HG03565 (cell line): ENCODE data around the gene TC2N.
A peak's percentile ranks its signal among the peaks of the same experiment; 100 is the strongest.
"Not testable (repeated sequence)": the region's sequence is repeated elsewhere in the genome, so short reads cannot be mapped to it uniquely, and the experiment has no call there.

Experiments used
- ATAC-seq: cut with Tn5 transposase; IDR thresholded peaks from one replicate; pipeline ENCODE4 v1.9.1; 2021; ENCODE audit warnings: mild to moderate bottlenecking, moderate library complexity; ENCODE audit not compliant: unreplicated experiment

The TC2N gene

DNA sequence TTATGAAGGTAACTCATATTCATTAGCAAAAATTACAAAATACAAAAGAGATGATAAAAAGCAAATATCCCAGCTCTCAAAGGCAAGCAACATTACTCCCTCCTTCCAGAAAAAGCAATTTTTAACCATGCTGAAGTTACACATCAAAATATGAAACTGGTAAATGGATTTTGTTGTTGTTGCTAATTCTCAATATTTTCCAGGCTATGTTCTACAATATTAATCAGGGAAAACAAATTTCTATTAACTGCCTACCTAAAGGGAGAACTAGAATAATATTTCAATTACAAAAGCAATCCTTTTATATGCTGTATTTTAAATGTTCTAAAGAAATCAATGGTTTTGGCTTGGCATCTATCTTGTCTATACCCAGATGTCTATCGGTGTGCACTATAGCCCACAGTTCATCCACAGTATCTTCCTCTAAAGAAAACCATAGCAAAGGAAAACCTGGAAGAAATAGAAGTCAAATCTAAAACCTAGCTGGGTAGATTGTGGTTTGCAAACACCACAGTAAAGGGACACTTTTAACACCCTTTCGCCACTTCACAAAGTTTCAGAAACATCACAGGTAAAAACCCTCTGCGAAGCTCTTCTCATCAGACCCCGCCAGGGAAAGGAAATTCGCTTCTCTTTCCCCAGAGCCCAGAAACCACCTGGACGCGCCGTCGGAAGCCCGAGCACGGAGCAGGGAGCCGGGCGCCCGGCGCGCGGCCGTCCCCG is 32.0 kb downstream of the TC2N start:
- ATAC-seq = no peak

DNA sequence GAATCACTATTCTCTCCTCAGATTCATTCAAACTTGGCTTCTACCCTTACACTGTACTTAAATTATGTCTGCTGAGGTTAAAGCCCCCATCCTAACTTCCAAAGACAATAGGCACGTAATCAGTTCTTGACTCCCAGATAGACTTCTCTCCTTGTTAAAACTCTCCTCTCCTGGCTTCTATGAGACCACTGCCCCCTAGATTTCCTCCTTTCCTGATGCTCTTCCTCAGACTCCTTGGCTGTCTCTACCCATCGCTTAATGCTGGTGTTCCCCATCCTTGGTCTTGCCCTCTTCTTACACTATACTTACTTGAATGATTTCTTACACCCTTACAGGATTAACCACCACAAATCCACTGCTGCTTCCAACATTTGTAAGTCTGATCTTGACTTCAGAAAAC is 32.8 kb downstream of the TC2N start:
- ATAC-seq = no peak

DNA sequence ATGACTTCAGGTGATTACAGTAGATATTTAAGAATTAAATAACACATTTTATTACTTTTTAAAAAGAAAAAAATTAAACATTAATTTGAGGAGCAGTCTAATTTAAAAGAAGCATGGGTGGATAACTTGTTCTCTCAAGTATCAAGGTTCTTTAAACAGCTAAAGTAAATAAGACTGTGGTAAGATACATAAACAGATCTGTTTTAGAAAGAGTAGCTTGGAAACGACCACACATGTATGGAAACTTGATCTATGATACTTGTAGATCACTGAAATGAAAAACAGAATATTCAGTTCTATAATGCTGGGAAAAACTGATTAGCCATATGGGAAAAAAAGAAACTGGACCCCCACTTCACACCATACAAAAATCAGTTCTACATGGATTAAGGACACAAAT is 36.0 kb downstream of the TC2N start:
- no peak for ATAC-seq

DNA sequence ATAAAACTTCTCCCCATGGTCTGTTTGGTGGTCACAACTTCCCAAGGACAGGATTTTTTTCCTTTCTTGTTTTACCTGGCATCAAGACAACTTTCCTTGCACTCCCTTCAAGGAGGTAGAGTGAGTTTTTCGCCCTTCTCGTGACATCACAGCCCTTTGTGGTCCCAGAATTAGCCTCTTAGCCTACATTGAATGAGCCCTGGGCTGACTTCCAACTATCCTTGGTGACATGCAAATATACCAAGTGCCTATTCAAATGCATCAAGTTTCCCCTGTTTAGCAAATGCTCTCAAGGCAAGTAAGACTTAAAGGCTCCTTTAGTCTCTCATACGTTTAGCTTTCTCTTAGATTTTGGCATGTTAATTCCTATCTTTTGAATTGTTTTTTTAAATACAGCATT is 36.6 kb downstream of the TC2N start:
- peak; percentile 79 for ATAC-seq

DNA sequence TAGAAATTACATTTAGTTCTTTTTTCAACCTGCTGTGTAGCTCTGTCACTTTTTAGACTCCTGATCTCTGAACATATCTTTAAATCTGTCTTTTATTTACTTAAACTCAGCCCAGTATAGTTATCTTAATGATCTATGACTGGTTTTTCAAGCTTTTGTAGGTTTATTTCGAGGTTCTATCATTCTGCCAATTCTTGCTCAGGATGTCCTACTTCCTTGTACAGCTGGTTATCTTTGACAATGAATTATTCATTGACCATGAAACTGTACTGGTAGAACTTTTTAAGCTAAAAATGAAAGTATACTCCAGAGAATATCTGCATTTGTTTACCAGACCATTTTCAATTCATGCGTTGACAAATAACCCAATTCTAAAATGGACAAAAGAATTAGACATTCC is 37.8 kb downstream of the TC2N start:
- ATAC-seq = no peak

DNA sequence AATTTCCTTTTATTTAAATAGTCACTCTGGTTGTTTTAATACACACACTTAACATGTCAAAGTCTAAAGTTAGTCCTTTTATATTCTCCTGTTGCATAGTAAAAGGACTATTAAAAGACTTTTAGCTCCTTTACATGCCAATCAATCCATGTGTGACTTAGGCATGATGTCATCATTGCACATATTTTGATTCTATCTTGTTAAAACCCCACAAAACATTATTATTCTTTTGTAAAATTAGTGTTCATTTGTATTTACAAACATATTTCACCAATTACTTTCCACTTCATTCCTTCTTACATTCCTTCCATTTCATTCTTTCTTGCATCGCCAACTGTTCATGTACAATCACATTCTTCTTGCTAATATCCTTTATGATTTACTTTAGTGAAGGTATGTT is 39.6 kb downstream of the TC2N start:
- no peak for ATAC-seq

DNA sequence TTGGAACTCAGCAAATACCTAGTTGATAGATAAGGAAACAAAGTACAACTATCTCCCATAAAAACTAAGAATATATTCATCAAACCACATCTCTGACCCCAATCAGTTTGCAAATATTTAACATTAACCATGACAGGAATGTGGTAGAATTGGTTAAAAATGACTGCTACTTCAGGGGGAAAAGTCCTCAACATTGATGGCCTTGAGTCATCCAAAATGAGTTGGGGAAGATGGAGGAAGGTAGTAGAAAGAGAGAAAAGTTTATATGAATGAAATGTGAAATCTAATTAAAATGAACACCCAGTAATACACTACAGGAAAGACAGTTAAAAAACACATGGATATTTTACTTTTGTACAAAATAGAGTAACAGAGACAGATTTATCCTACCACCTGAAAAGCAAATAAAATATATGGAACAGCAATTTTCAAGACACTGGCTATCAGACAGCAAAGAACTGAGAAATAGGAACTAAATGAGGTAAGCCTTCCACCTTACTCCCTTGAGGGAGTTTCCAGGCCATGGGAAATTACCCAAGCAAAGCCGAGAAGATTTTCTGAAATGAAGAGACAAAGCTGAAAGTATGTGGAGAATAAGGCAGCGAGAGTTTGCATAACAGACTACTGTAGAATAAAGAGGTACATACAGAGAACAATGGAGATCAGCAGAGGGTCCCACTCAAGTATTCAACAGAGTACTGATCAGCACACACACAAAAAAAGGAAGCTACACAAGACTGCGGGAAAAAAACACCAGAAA is 49.6 kb downstream of the TC2N start:
- ATAC-seq = peak; percentile 54

DNA sequence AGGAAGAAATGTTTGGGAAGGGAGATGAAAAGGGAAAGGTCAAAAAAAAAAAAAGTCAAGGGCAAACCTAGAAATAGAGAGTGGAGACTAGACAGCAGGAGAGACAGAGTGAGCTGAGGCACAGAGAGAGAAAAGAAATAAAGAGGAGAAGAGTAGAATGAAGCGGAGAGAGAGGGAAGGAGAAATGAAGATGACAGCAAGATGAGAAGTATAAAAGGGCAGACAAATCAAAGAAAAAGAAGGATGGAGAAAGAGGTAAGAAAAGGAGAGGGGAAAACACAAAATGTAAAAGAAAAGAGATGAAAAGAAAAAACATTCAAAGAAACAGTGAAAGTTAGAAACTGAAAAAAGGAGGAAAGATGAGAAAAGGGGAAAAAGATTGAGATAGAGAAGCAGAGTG is 53.0 kb downstream of the TC2N start:
- no peak for ATAC-seq

DNA sequence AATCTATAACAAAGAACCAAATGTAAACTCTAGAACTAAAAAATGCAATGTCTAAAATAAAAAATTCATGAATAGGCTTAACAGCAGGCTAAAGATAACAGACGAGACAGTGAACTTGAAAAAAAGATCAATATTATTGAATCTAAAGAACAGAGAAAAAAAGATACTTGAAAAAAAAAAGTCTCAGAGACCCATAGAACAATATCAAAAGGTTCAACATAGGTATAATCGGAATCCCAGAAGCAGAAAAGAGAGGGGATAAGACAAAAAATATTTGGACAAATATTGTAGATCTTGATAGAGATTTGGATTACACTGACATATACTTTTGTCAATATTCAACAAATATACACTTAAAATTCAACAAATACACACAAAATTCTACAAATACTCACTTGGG is 56.6 kb downstream of the TC2N start:
- no peak for ATAC-seq

DNA sequence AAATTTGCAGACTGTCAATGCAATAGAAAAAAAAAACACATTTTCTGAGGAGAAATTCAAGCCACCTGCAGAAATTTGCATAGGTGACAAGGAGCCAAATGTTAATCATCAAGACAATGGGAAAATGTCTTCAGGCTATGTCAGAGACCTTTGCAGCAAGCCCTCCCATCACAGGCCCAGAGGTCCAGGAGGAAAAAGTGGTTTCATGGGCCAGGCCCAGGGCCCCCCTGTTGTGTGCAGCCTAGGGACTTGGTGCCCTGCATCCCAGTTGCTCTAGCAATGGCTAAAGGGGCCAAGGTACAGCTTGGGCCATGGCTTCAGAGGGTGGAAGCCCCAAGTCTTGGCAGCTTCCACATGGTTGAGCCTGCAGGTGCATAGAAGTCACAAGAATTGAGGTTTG is 60.6 kb downstream of the TC2N start:
- no peak for ATAC-seq

DNA sequence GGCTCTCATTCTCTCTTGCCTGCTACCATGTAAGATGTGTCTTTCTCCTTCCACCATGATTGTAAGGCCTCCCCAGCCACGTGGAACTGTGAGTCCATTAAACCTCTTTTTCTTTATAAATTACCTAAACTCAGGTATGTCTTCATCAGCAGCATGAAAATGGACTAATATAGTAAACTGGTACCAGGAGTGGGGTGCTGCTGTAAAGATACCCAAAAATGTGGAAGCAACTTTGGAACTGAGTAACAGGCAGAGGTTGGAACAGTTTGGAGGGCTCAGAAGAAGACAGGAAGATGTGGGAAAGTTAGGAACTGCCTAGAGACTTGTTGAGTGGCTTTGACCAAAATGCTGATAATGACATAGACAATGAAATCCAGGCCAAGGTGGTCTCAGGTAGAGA is 61.2 kb downstream of the TC2N start:
- not testable (repeated sequence) for ATAC-seq

DNA sequence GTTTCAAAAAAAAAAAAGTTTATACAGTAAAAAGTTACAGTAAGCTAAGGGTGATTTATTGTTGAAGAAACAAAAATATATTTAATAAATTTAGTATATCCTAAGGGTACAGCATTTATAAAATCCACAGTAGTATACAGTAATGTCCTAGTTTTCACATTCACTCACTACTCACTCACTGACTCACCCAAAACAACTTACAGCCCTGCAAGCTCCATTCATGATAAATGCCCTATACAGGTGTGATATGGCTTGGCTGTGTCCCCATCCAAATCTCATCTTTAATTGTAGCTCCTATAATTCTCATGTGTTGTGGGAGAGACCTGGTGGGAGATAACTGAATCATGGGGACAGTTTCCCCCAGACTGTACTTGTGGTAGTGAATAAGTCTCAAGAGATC is 61.7 kb downstream of the TC2N start:
- ATAC-seq = no peak

DNA sequence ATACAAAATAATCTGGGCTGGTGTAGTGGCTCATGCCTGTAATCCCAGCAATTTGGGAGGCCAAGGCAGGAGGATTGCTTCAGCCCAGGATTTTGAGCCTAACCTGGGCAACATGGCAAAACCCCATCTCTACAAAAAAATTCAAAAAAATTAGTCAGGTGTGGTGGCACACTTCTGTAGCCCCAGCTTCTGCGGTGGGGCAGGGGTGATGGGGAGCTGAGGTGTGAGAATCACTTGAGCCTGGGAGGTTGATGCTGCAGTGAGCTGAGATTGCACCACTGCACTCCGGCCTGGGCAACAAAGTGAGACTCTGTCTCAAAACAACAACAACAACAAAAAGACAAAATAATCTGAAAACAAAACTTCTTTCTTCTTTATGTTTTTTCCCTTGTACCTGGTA is 66.0 kb downstream of the TC2N start:
- ATAC-seq = no peak

DNA sequence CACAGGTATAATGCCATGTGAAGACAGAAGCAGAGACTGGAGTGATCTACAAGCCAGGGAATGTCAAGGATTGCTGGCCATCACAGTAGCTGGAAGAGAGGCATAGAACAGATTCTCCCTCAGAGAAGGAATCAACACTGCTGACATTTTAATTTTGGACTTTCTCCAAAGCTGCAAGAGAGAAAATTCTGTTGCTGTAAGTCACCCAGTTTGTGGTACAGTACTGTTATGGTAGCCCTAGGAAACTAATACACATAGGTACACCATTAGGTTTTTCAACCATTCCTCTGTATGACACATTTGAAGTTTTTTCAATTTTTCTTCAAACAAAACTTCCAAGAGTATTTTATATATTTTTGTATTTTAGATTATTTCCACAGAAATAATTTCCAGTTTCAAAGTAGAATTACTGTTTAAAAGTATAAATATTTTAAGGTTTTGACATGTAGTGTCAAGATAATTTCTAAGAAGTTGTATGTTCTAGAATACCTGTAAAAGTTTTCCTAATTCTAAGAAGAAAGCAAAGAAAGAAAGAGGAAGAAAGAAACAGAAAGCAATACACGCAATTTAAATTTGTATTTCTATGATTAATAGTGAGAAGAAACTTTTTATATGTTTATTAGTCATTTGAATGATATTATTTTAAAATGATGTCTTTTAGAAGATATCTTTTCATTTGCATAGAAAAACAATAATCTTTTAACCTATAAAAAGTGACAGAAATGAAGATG is 70.6 kb downstream of the TC2N start:
- ATAC-seq = no peak

DNA sequence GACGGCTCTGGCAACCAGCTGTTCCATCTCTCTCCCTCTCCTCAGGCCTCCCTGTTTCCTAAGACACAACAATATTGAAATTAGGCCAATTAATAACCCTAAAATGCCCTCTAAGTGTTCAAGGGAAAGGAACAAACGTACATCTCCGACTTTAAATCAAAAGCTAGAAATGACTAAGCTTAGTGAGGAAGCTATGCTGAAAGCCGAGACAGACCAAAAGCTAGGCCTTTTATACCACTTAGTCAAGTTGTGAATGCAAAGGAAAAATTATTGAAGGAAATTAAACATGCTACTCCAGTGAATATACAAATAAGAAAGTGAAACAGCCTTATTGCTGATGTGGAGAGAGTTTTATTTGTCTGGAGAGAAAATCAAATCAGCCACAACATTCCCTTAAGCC is 73.6 kb downstream of the TC2N start:
- ATAC-seq = no peak

DNA sequence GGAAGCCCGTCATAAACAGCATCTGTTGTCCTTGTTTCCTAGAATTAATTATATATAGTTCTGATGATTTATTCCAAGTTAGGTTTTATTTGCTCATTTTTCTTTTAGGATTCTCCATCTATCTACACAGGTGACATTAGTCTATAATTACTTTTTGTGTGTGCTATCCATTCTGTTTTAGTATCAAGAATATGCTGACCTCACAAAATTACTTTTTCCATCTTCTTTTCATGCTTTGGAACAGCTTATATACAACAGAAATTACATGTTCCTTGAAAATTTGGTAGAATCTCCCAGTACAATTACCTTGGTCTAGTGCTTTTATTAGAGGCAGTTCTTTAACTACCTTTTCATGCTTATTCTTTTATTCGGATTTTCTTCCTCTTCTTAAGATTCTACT is 81.1 kb downstream of the TC2N start:
- ATAC-seq = no peak

DNA sequence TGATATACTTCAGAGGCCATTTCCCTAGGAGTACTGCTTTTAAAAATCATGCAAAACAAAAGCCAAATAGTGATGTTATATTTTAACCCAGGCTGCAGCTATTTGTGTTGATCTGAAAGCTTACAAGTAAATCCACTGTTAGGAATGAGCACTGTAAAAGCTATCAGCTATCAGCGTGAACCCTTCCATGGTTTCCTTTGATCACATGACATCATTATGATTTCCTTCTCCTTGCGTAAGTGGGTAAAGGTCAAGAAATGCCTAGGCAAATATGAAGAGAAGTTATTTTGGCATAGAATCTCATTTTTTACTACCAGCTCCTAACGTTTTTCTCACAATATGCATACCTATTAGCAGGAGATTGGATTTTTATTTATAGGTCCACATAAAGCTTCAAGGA is 86.9 kb downstream of the TC2N start:
- no peak for ATAC-seq

DNA sequence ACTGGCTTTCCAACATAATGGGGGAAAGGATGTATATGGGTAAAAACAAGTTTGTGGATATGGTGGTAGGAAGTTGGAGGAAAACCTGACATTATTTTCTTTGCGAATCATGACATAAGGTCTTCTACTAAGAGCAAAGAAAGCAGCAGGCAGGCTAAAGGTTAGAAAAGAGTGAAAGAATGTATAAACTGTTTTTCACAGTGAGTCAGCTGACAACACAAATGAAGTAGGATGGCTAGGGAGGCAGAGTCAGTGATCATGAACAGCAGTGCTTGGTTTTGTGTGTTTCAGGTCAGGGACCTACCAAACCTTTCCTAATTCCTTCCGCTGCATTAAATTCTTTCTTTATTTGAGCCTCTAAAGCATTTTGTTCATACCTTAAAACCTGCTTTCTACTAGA is 89.1 kb downstream of the TC2N start:
- ATAC-seq = no peak

DNA sequence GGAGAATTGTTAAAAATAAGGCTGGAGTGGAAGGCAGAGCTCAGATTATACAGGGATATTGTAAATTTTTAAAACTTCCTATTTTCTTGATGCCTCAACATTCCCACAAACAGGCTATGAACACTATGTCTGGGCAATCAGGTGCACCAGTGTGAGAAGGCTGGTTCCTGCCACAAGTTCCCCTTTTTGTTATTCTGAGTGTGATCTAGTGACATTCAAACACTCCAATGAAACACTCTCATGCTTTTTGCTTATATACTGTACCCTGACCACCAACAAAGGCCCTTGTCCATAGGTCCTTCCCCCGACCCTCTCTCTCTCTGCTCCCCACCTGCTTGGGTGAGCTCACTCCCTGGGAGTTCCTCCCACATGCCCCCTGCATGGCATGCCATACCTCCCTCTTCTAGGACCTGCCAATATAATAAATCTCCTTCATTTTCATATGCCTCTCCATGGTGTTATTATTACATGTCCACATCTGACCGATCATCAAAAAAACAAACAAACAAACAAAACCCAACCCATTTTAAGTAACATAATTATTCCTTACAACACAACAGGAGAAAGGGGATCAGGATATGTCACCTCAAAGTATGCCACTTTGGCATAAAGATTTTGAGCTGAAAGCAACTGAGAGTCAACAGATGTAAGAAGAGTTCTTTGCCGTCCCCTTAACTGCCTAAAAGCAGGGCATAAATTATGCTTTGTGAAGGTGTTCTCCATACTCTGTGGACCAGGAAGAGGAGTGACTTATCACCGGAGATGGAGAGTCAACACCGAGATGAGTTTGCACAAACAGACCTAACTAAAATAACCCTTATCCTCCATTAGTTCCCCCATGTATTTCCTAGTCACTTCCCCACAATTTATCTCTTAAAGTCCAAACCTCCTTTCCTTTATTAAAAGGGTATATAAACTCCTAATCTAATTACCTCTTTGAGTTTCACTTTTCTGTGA is 92.9 kb downstream of the TC2N start:
- ATAC-seq = no peak

DNA sequence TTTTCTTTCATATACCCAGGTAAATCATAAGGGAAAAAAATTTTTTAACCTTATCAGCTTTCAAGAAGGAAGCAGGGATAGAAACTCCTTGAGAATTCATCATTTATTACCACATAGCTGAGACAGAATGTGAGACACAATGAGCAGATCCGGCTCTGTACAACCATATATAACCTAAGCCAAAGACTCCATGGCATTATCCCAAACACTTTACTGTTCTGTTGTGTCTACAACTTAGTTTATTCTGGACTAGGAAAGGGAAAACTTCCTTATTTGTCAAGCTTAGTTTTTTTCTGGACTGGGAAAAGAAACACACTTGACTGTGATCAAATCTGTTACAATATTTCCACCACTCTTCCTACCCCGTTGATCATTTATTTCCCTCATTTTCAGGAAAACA is 97.2 kb downstream of the TC2N start:
- no peak for ATAC-seq
